Caco-2 (cell line): Measurements from ENCODE around the gene SCN4B. TPM values are rescaled to one million over a fixed set of nuclear protein-coding genes. Genes with fewer than 3 reads are reported as not detected.

ENCODE experiments used
- BruUV-seq: library from RNA; stranded (reverse); fragments of 400-500 nt; replicated peaks from 2 replicates; lab custom pipeline; 2021; lab: Mats Ljungman, UMichigan
- CTCF ChIA-PET: fragments of 300-600 bp; sonication (Branson Sonifier 250); formaldehyde crosslinking; loops from one replicate; lab custom pipeline; 2022; ENCODE audit warnings: antibody characterized with exemption; lab: Charles Lee
- POLR2A ChIA-PET: fragments of 300-600 bp; sonication (Branson Sonifier 250); formaldehyde crosslinking; loops from one replicate; lab custom pipeline; 2022; ENCODE audit warnings: antibody characterized with exemption; lab: Charles Lee
- DNase-seq, 2 experiments: peaks; one replicate each; pipeline versions ENCODE4 v3.0.0 to v3.0.0-alpha.2; 2020 to 2022
- H3K27me3 ChIP-seq: replicated peaks from 2 replicates; pipeline ENCODE4 v1.6.0; 2011; ENCODE audit warnings: low read length; ENCODE audit not compliant: control insufficient read depth, insufficient read depth
- H3K36me3 ChIP-seq: 2 replicates; pipeline ENCODE4 v1.5.1; 2011; ENCODE audit warnings: low read length; ENCODE audit not compliant: control insufficient read depth, insufficient read depth
- H3K4me1 ChIP-seq: fragments of 250-450 bp; sonication (Bioruptor Pico); 2 replicates; pipeline ENCODE4 v1.5.1; 2020; ENCODE audit warnings: mild to moderate bottlenecking
- H3K4me3 ChIP-seq: 2 replicates; pipeline ENCODE4 v1.5.1; 2011; ENCODE audit warnings: low read depth, mild to moderate bottlenecking, control low read depth, low read length
- H3K9me3 ChIP-seq: fragments of 250-450 bp; sonication (Bioruptor Pico); 2 replicates; pipeline ENCODE4 v1.5.1; 2020; ENCODE audit warnings: mild to moderate bottlenecking, moderate library complexity
- H3K27ac Mint-ChIP-seq: one replicate; pipeline ENCODE4 v1.8.0; 2022; ENCODE audit warnings: mixed read lengths; ENCODE audit not compliant: unreplicated experiment
- H3K27me3 Mint-ChIP-seq: one replicate; pipeline ENCODE4 v1.8.0; 2022; ENCODE audit warnings: mixed read lengths; ENCODE audit not compliant: insufficient read depth, unreplicated experiment
- H3K36me3 Mint-ChIP-seq: one replicate; pipeline ENCODE4 v1.8.0; 2022; ENCODE audit warnings: mild to moderate bottlenecking, mixed read lengths; ENCODE audit not compliant: insufficient read depth, unreplicated experiment
- H3K4me1 Mint-ChIP-seq: one replicate; pipeline ENCODE4 v1.8.0; 2022; ENCODE audit warnings: low read depth, mixed read lengths; ENCODE audit not compliant: unreplicated experiment
- H3K4me3 Mint-ChIP-seq: one replicate; pipeline ENCODE4 v1.8.0; 2022; ENCODE audit warnings: mild to moderate bottlenecking, moderate library complexity, mixed read lengths; ENCODE audit not compliant: unreplicated experiment
- H3K9me3 Mint-ChIP-seq: one replicate; pipeline ENCODE4 v1.8.0; 2022; ENCODE audit warnings: mixed read lengths; ENCODE audit not compliant: unreplicated experiment
- CTCF ChIP-seq, 2 experiments: fragments of 200-600 bp in 1 of 2; IDR thresholded peaks; 1 replicate in 1 of 2; 2 replicates in 1 of 2; pipeline versions ENCODE4 v1.5.1 to v1.8.0; 2011 to 2022; ENCODE audit warnings: antibody characterized with exemption in 1 of 2, control low read depth in 1 of 2, inconsistent platforms in 1 of 2, low read depth in 1 of 2, low read length in 1 of 2, mild to moderate bottlenecking in 1 of 2, moderate library complexity in 1 of 2; ENCODE audit not compliant: insufficient read depth in 1 of 2, severe bottlenecking in 1 of 2, unreplicated experiment in 1 of 2
- intact Hi-C: fragments of 100-400 bp; cut with micrococcal nuclease; formaldehyde crosslinking; loops from one replicate; pipeline ENCODE4 v1.10.0; 2022; ENCODE audit not compliant: unreplicated experiment
- total RNA-seq: library from RNA; stranded (reverse); gene quantifications from 2 replicates; pipeline ENCODE4 v1.2.3, GENCODE V29; 2022

SCN4B gene
- total RNA-seq, 1 experiment from 2014 or later, result 0.70 TPM

- H3K4me3 ChIP-seq, result no peak overlapping the region
- Mint-ChIP-seq H3K9me3 (no peaks in the 10 kb centered on the region), H3K27me3 (peaks cover 7% of the 10 kb centered on the region), H3K4me3 (no peak overlapping the region), H3K27ac (no peak overlapping the region), H3K36me3 (no peaks in the 10 kb centered on the region), H3K4me1 (no peaks in the 10 kb centered on the region)
- DNase-seq, result no peak
- no peak for TF ChIP-seq CTCF (IDR thresholded peaks at IDR 0.05; ENCODE audit: insufficient read depth in 1 of 2, low read depth in 1 of 2, low read length in 1 of 2, severe bottlenecking in 1 of 2, unreplicated experiment in 1 of 2)
- no peaks in the 10 kb centered on the region for H3K9me3 ChIP-seq
- ChIA-PET CTCF (no interaction called here), POLR2A (no interaction called here)
- no peaks in the 10 kb centered on the region for H3K4me1 ChIP-seq
- no peaks in the 10 kb centered on the region for H3K36me3 ChIP-seq
- intact Hi-C loops, result no loop called here
- no peaks in the 10 kb centered on the region; the same call in 1 of the 2 replicates for H3K27me3 ChIP-seq
- no TSS peak for BruUV-seq
Observed at GRCh38 chr11:118136341-118136740, 16.3 kb downstream of the SCN4B start.

GRCh38 chr11:118135796-118136165 lies 16.8 kb downstream of the SCN4B start:
- Mint-ChIP-seq H3K27me3 (peaks cover 6% of the 10 kb centered on the region), H3K36me3 (no peaks in the 10 kb centered on the region), H3K4me3 (no peak overlapping the region), H3K4me1 (no peaks in the 10 kb centered on the region), H3K27ac (no peak overlapping the region), H3K9me3 (no peaks in the 10 kb centered on the region)
- intact Hi-C loops, result no loop called here
- ChIA-PET POLR2A (interaction anchor here (0.7 kb wide), 1 partner anchor 128 kb away, joined by 12 read pairs; the partner anchor contains the start of gene MPZL2), CTCF (interaction anchor here (1.7 kb wide), 1 partner anchor 36 kb away, joined by 4 read pairs; no protein-coding TSS in a partner anchor)
- H3K27me3 ChIP-seq, result no peaks in the 10 kb centered on the region; the same call in 1 of the 2 replicates
- no peak for TF ChIP-seq CTCF (IDR thresholded peaks at IDR 0.05; ENCODE audit: insufficient read depth in 1 of 2, low read depth in 1 of 2, low read length in 1 of 2, severe bottlenecking in 1 of 2, unreplicated experiment in 1 of 2)
- H3K4me1 ChIP-seq, result no peaks in the 10 kb centered on the region
- no TSS peak for BruUV-seq
- H3K4me3 ChIP-seq, result no peak overlapping the region
- DNase-seq, result no peak
- H3K36me3 ChIP-seq, result no peaks in the 10 kb centered on the region
- no peaks in the 10 kb centered on the region for H3K9me3 ChIP-seq

GRCh38 chr11:118135051-118135795 lies 17.4 kb downstream of the SCN4B start:
- no peak for TF ChIP-seq CTCF (IDR thresholded peaks at IDR 0.05; ENCODE audit: insufficient read depth in 1 of 2, low read depth in 1 of 2, low read length in 1 of 2, severe bottlenecking in 1 of 2, unreplicated experiment in 1 of 2)
- ChIA-PET POLR2A (interaction anchor here (0.7 kb wide), 1 partner anchor 129 kb away, joined by 12 read pairs; the partner anchor contains the start of gene MPZL2), CTCF (interaction anchor here (1.7 kb wide), 1 partner anchor 36 kb away, joined by 4 read pairs; no protein-coding TSS in a partner anchor)
- peaks cover 3% of the 10 kb centered on the region for H3K27me3 Mint-ChIP-seq
- no peak overlapping the region for H3K4me3 Mint-ChIP-seq
- no peak overlapping the region for H3K27ac Mint-ChIP-seq
- no TSS peak for BruUV-seq
- no peaks in the 10 kb centered on the region for H3K4me1 Mint-ChIP-seq
- Histone ChIP-seq H3K36me3 (no peaks in the 10 kb centered on the region), H3K4me1 (no peaks in the 10 kb centered on the region), H3K4me3 (no peak overlapping the region), H3K9me3 (no peaks in the 10 kb centered on the region), H3K27me3 (no peaks in the 10 kb centered on the region; the same call in 1 of the 2 replicates)
- DNase-seq, result no peak
- H3K36me3 Mint-ChIP-seq, result no peaks in the 10 kb centered on the region
- intact Hi-C loops, result no loop called here
- H3K9me3 Mint-ChIP-seq, result no peaks in the 10 kb centered on the region
